ENCODE results near the gene ABCG2. TPM values are rescaled to one million over a fixed set of nuclear protein-coding genes. Genes with fewer than 3 reads are reported as not detected.

Gene ABCG2
- total RNA-seq, 1 donor from 2014 or later, result 11.9 TPM

DNA sequence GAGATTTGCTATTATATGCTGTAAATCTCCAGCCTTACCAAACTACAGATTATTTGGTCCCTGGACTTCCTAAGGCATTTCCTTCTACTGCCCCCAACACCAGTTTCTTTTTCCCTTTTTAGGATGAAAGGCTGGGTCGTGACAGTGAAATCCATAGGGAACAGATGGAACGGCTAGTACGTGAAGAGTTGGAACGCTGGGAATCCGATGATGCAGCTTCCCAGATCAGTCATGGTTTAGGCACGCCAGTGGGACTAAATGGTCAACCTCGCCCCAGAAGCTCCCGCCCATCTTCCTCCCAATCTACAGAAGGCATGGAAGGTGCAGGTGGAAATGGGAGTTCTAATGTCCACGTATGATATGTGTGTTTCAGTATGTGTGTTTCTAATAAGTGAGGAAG, 83.1 kb downstream of the ABCG2 start:
- no peak for DNase-seq (ENCODE audit: low read depth, low spot score)

DNA sequence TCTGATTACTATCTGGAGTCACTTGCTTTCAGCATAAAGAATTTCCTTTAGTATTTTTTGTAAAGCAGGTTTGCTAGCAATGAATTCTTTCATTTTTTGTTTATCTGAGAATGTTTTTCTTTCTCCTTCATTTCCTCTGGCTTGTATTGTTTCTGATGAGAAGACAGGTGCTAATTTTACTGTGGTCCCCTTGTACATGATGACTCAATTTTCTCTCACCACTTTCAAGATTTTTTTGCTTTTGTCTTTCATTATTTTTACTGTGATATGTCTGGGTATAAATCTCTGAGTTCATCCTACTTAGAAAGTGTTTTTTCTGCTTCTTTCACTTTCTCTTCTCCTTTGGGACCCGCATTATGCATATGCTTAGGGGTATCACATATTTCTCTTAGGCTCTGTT, 88.4 kb downstream of the ABCG2 start:
- DNase-seq (ENCODE audit: low read depth, low spot score), result peak; percentile 15

DNA sequence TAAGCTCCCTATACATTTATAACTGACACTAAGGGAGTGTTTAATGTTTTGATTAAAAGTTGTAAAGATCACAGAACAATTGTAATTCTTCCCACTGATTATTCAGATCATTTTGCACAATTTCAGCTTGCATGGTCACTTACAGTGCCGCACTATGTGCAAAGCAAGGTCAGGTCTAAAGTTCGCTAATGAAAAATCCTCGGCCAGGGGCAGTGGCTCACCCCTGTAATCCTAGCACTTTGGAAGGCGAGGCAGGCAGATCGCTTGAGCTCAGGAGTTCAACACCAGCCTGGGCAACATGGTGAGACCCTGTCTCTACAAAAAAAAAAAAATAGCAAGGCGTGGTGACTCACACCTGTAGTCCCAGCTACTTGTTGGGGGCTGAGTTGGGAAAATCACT, 94.0 kb downstream of the ABCG2 start:
- no peak for DNase-seq (ENCODE audit: low read depth, low spot score)

DNA sequence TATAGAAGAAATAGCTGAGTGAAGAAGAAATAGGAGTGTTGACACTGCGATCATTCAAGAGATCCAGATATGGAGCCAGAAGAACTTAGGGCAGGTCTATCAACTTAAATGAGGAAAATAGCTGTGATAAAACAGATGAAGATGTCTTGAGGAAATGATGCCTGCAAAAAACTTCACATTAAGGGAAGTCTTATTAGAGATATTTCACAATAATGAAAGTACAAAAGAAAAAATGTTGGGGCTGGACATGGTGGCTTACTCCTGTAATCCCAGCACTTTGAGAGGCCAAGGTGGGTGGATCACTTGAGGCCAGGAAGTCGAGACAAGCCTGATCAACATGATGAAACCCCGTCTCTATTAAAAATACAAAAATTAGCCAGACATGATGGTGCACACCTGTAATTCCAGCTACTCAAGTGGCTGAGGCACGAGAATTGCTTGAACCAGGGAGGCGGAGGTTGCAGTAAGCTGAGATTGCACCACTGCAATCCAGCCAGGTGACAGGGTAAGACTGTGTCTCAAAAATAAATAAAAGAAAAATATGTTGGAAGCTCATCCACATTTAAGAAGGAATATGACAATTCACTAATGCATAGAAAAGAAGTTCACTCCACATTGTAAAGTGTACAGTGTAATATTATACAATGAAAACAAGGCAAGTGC, 94.7 kb downstream of the ABCG2 start:
- DNase-seq (ENCODE audit: low read depth, low spot score), result no peak

DNA sequence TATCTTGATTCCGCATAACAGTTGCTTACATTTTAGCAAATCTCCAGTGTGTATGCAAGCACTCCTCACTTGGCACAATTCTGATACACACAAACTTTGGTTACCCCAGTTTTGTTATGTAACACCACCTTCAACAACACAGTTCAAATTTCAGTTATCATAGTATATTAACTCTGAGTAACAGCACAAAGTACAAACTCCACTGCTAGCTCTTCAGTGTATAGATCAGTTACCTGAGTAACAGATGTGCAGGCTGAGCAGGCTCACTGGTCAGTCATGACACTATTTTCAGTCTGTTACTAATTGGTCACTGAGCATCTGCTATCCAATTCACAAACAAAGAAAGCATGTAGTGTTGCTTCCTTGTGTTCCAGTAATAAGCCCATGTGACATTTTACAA, 95.6 kb downstream of the ABCG2 start:
- DNase-seq (ENCODE audit: low read depth, low spot score), result no peak

DNA sequence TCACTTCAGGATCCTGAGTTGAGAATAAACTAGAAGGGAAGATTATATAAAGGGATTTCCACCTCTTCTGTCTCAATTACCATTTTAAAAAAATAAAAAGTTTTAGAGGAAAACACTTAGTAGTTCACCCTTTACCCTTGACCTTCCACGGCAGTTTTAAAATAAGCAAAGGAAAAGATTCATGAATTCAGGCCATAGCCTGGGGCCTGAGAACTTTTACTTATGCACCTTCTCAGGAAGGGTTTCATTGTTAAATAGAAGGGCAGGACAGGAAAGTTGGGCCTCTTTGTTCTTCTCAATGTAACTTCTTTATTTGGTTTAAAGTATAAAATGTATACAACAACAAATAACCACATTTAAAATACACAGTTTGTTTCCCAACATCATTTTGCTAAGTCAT, 96.1 kb downstream of the ABCG2 start:
- DNase-seq (ENCODE audit: low read depth, low spot score), result peak; percentile 19

DNA sequence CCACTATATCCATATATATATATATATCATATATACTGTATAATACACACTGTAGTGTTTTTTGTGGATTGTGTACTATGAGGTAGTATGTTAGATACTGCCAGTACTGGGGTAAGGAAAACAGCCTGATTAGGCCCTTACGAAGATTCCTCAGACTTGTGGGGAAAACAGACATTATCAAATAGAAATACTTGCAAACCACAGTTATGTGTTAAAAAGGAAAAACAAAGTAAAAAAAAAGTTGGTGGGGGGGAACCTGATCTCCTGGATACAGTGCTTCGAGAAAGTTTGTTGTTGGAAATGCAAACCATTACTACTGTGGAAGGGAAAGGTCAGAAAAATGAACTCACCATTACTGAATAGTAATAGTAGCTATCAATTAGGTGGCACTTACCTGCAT, 98.0 kb downstream of the ABCG2 start:
- DNase-seq (ENCODE audit: low read depth, low spot score), result no peak

DNA sequence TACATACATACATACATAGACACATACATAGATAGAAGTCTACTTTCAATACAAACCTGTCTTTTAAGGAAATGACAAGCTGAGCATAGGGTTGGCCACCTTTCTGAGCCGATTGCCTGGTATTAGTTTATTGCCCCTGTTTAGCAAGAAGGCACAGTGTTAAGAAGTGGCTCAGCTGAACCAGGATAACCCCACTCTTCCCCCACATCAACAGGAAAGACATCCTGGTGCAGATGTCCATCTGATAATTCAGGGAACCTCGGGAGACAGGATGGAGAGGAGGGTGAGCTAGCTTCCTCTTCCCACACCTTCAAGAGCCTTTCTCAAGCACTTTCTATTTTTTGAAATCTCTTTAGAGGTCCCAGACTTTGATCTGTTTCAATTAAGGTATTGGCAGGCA, 98.7 kb downstream of the ABCG2 start:
- DNase-seq (ENCODE audit: low read depth, low spot score), result no peak

DNA sequence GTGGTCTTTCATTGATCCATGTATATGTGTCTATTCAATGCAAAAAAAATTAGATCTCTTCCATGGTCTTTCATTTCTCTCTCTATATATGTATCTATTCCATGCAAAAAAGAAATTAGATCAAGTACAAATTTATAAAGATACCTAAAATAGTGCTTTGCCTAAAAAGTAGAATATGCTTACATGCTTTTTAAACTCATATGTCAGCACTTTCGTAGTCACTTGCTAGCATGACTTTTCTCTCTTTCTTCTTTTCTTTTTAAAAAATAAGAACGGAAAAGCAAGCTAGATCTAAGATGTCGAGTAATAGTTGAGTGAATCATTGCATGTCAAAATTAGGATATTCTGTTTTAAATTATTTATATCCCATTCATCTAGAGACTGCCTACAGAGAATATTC, 100.1 kb downstream of the ABCG2 start:
- DNase-seq (ENCODE audit: low read depth, low spot score), result no peak

DNA sequence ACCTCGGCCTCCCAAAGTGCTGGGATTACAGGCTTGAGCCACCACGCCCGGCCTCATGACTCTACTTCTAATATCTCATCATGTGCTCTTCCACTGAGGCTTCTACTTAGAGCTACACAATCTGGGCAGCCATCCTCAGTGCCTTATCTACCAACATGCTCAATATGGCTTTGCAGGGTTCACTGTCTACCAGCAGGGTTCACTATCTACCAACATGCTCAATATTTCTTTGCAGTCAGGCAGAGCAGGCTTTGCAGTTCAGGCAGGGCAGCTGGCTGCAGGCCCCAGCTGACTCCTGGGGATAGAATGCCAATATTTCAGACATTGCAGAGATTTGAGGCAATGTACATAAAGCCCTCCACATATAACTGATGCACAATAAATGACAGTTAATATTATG, 103.5 kb downstream of the ABCG2 start:
- DNase-seq (ENCODE audit: low read depth, low spot score), result peak; percentile 47

DNA sequence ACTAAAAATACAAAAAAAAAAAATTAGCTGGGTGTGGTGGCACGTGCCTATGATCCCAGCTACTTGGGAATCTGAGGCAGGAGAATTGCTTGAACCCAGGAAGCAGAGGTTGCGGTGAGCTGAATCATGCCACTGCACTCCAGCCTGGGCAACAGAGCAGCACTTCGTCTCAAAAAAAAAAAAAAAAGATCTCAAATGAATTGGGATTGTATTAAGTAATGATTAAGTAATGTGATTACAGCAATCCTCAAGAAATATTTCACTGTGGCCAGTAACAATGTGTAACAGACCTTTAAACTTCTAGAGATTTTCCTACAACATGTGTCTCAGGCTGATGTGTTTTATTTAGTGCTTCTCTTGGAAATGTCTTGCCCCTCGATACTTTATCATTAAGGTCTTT, 104.2 kb downstream of the ABCG2 start:
- DNase-seq (ENCODE audit: low read depth, low spot score), result no peak

DNA sequence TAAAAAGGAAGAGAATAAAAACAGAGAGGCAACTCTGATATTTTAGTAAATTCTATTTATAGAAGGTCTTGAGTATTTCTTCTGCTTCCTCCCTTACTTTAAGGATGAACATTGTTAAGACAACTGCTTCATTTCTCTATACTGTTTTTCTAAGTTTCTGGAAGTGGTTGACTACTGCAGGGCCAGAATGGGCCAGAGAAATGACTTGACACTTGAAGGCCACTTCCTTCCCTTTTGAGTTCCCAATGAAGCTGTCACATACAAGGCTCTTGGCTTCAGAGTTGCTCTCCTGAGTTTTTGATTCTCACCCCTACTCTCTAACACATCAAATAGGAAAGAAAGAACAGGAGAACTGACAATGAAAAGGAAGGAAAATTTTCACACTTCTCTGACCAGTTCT, 113.4 kb downstream of the ABCG2 start:
- DNase-seq (ENCODE audit: low read depth, low spot score), result no peak

DNA sequence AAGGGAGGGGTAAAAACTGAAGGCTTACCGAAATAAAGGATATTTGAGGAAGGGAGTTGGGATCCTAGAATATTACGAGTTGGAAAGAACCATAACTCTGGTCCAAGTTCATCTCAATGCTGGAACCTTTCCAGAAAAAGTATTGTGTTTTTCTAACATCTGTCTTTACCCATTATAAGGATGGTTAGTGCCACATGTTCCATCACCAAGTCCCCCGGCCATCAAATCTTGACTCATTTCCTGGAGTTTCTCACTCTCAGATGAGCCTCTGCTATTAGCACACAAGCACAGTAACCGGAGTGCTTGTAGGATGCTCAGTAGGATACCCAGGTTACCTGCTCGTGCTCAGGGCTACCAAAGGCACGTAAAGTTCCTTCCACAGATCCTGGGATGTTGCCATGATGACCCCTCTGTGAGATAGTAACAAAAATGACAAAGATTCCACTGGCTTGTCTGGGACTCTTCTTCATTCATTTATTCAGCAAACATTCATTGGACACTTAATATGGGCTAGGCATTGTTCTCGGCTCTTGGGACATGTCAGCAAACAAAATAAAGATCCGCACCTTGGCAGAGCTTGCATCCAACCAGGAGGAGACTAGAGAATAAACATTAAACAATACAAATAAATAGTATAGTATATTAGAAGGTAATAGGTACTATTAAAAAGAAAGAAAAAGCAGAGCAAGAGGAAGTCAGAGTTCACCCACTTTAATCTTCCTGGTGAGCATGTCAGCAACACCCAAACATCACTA, 114.7 kb downstream of the ABCG2 start:
- DNase-seq (ENCODE audit: low read depth, low spot score), result no peak

DNA sequence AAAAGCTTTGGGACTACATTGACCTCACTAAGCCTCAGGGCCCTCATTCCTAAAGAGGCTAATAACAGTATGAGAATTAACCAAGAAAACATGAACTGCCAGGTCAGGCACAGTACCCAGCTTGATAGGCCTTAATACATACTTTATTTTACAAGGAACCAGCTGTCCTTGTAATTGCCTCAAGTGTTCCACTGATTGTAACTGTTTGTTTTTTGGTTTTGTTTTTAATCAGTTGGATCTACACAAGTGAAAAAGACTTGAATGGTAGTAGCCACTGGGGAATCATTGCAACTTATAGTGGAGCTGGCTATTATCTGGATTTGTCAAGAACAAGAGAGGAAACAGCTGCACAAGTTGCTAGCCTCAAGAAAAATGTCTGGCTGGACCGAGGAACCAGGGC, 115.4 kb downstream of the ABCG2 start:
- peak; percentile 20 for DNase-seq (ENCODE audit: low read depth, low spot score)

DNA sequence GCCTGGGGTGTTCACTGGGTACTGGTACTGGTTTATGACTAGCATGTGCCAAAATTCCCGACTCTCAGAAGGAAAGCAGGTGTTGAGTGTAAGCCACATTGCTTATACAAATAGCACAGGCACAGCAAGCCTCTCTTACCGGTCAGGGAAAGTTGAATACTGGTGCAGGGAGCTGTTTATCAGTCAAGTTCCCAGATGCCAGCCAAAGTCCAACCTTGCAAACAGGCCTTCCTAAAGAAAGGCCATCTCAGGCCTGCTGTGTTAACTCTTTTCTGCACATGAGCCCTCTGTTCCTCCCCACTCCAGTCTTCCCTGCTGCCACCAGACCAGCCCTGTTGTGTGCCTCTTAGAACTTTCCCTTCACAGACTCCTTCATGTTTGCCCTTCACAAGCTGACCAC, 116.8 kb downstream of the ABCG2 start:
- no peak for DNase-seq (ENCODE audit: low read depth, low spot score)

DNA sequence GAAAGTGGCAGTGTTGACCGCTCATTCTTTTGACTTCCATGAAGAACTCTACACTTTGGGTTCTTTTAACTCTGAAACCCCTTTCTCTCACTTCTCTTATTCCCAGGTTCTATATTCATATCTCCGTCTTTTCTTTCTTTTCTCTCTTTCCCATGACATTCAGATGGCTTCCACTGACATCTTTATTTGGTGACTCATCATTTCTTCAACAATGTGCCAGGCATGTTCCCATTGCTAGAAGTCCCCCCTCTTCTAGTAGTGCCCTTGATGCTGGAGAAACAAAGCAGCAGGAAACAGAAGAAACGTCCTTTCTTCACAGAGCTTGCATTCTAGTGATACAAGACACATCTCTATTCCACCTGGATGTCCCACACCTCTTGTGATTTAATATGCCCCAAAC, 117.7 kb downstream of the ABCG2 start:
- no peak for DNase-seq (ENCODE audit: low read depth, low spot score)

Other genes with a start within 250 kb of the ABCG2 start
- gene SPP1, start 182.9 kb downstream of the ABCG2 start, total RNA-seq, result not detected in 2 replicates
- gene PKD2, start 151.0 kb downstream of the ABCG2 start, total RNA-seq, result 49.0 and 49.7 TPM in 2 replicates
- 9.0 and 13.3 TPM in 2 replicates for gene PPM1K, start 125.9 kb upstream of the ABCG2 start, total RNA-seq
- gene HERC6, start 220.2 kb upstream of the ABCG2 start, total RNA-seq, result 5.9 and 7.2 TPM in 2 replicates

All from pulmonary artery endothelial cell (primary cell).